Cortex of kidney (tissue), 1 donor: ENCODE measurements around the gene P4HA1.
"Not testable (repeated sequence)": the region's sequence is repeated elsewhere in the genome, so short reads cannot be mapped to it uniquely, and the experiment has no call there.

Experiments used
- DNase-seq: peaks from one replicate; lab custom pipeline; 2025; lab: John Stamatoyannopoulos, UW

P4HA1 gene

DNA sequence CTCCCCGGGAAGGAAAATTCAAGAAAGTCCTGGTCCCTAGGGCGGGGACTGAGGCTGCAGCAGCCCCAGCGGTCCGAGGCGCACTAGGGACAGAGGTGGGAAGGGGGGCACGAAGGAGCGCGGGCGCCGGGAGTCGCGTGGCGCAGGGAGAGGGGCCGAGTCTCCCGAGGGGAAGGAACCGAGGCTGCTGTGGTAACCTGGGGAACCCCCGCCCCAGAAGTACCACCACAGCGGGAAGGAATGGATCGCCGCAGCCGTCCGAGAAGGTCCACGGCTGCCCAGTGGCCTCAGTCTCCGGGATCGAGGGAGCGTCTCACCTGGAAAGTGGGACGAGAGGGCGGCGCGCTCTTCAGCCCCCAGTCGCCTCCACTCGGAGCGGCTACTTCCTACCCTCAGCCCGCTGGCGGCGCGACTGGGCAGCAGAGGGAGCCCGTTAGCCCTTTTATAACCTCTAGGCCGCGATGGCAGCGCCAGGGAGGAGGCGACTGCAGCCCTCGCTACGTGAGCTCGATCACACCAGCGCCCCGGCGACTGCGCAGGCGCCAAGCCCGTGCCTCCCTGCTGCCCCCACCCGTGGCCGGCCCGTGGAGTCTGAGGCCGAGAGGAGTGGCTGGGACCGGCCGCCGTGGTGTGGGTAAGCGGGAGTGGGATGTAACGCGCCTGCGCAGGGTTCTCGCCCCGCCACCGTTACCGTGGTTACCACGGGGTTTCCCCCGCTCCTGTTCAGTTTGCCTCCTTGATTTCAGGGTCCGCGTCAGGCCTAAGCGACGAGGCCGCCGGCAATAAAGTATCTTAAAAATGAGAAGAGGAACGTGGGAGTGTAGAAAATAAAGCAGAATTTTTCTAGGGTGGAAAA is at the start of gene P4HA1:
Gene P4HA1 (minus strand): TSS at position 418 of the 856 bp plus-strand sequence. CDS start 21,983 bp downstream, outside the sequence.
- peak; percentile 93 for DNase-seq

DNA sequence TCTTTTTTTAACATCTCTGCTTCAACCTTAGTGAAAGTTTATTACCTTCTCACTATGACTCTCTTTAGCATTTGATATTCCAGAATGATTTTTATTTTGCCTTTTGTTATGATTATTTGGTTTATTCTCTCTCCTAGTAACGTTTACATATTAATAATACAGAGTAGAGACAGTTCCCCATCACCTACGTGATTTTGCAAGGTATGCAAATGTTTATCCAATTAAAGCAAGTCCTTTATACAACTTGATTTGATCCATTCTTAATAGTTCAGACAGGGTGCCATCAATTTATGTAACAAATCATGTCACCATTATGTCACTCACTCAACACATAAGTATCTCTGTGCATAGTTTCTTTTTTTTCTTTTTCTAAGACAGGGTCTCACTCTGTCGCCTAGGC is 44.9 kb upstream of the P4HA1 start:
- DNase-seq, result no peak

DNA sequence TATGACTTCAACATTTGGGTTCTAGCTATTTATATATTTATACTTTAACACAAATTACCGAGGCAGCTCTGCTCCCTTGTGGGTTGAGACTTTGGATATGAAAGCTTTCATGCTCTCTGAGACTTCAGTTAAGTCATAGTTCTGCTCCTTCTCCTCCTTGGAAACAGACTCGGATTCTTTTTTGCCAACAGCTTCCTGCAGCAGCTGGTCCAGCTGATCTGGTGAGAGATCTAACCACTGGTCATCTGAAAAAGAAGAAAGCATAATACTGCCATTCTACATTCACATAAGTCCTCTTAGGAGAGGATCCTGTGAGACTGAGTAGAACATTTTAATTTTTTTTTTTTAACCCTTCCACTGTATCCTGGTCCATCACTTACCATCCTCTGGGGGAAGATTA is 42.6 kb upstream of the P4HA1 start:
- DNase-seq, result no peak

DNA sequence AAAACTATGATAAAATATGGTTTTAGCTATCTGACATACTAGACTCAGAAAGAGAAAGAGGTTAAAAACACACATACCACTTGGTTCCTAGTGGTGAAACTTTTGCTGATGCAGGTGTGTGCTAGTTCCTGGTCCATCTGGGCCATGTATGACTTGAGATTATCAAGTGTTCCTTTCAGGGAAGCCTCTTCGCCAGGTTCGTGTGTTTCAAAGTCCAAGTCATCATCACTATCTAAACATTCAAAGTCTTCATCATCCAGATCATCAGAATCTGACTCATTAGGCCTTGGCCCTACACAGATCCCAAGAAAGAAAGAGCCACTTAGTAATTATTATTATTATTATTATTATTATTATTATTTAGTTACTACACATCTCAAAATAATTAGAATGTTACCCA is 40.0 kb upstream of the P4HA1 start:
- no peak for DNase-seq

DNA sequence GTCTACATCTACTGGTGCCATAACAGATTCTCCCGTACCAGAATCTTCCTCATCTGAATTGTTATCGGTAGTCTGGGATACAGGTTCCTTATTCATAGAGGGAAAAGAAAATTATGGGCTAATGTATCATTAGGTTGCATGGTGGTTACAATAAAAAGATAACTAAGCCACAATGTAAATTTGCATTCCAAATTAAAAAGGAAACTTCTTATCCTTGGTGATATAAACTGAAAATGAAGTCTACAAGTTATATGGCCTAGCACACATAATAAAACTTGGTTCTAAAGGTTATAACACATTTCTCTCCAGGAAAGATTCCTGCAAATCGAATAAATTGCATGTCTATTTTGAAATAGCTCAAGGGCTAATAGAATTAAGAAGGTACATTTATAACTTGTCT is 38.1 kb upstream of the P4HA1 start:
- DNase-seq, result no peak

DNA sequence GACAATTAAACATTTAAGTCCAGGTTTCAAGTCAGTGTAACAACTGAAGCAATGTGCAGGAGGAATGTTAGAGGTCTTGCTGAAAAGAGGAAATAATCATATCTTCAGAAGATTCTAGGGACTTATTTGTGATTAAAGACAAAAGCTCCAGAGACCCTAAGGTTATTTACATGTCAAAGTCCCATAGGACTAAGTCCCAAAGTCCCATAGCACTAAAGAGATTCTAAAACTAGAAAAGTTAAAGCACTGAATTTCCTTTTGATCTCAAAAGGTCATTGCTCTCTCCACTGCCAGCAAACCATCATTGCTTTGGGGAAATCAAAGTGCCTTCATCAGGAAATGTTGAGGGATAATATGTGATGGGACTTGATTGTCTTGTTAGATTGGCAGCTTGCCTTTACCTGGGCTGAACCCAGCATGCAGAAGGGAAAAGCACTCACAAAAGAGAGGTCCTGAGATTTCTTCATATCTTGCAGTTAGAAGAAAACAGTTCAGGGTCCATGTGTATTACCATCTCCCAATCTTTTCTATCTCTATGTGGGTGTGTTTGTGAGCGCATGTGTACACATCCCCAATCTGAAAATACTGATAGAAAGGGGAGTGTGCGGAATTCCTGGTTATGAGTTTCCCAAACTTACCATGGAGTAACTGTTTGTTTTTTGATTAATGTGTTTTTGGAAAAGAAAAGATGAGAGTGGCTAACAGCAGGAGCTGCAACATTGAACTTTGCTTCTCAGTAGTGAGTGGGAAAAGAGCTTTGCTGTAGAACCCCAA is 35.4 kb upstream of the P4HA1 start:
- DNase-seq, result no peak

DNA sequence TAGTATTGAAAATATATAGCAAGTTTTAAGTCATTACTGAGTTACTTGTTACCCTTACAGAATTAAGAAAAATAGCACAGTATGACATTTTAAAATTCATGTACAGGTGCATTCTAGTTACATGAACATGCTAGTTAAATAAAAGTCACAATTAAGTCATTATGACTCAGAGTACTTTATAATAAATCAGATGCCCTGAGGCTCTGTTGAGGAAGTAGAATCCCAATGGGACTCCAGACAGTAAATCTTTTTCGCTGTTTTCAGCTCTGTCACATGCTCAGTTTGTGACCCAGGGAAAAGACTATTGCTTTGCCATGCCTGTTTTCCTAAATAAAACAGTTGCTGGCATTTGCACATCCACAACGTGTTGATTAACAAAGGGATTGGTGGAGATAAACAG is 34.6 kb upstream of the P4HA1 start:
- DNase-seq, result no peak

DNA sequence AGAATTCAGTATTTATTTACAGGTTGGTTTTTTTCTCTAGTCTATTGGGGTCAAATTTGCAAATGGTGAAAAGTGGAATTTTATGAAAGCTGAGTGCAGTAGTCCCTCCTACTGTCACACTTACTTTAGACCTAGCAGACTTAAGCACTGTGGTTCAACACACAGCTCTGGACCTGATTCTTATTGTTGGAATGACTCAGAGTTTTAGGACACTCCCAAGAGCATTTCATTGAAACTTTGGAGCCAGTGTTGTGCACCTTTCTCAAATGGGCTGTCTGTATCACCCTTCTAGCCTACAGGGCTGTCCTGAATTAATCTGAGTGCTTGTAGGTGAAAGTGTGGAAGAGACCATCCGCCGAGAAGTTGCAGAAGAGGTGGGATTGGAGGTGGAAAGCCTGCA is 29.7 kb upstream of the P4HA1 start:
- DNase-seq, result no peak

DNA sequence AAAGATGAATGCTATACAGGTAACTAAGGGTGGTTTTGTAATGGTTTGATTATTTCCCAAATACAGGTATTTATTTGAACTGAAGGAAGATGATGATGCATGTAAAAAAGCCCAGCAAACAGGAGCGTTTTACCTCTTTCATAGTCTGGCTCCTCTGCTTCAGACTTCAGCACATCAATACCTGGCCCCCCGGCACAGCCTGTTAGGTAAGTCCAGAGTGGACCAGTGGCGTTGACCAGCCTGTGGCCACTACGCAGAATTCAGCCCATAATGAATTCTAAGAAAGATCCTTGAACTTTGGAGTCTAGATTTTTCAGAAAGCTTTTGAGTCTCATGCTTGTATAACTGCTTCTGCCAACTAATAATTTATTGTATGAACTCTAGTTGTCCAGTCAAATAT is 23.3 kb upstream of the P4HA1 start:
- DNase-seq, result no peak

DNA sequence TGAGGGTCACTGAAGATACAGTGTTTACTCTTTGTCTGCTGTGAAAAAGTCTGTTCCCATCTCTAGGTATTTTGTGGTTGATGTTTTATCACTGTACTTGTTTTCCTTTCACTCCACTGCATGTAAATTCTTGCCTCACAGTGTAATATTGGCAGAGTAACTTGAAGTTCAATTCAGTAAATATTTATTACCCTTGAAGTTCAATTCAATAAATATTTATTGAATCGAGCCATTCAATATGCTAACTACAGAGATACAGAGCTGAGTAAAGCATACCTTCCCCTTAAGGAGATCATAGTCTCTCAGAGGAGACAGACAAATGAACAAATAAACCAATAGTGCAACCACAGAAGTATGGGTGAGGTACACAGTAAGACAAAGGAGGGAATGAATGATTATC is 22.8 kb upstream of the P4HA1 start:
- no peak for DNase-seq

DNA sequence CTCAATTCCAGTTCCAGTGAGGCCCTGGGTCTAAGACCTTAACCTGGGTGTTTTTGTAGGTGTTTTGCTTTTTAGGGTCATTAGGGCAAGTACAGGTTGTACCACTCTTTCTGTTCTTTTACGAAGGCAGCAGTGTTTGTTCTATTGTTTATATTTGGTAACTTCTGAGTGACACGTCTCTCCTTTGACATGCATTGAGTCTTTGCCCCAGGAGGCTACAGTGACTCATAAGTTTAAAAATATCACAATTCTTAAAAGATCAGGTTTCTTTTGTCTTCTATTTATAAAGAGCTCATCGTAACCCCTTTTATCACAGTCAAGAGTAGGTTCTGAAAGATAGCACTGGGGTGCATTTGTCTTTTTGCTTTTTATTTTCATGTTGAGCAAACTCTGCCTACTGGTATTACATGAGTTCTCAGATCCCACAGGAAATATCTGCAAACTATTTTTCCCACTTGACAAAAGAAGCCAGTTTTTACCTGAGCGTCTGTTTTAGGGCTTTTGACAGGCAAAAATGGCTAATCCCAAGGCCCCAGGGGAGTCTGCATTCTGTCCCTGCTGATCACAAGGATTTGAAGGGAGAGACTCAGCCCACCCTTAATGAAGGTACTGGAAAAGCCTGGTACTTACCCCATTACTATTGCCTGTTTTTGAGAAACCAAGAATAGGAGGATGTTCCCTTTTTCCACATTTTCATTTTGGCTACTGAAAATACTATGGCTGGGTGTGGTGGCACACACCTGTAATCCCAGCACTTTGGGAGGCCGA is 21.5 kb upstream of the P4HA1 start:
- no peak for DNase-seq

DNA sequence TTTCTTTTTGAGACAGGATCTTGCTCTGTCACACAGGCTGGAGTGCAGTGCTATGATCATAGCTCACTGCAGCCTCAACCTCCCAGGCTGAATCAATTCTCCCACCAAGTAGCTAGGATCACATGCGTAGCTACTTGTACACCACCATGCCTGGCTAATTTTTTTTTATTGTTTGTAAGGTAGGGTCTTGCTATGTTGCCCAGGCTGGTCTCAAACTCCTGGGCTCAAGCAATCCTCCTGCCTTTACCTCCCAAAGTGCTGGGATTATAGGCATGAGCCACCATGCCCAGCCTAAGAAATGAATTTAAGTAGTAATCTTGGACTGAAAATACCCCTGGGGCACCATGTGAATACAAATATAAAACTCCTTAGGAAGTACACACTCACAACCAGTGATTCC is 19.4 kb upstream of the P4HA1 start:
- DNase-seq, result no peak

DNA sequence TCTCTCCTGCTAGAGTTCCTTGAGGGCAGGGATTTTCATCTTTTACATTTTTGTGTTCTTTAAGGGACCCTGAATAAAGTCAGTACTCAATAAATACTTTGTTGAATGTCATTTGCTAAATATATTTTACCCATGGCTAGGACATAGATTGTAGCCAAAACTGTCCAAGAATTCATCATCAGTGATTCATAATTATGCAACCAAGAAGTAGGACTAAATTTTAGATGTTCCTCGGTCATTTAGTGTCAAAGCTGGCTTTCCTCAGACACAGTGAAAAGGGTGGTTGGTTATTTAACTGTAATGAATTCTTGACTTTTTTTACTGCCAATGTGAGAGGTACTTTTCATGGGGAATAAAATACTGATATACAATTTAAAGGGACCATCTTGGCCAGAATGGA is 16.9 kb upstream of the P4HA1 start:
- no peak for DNase-seq

DNA sequence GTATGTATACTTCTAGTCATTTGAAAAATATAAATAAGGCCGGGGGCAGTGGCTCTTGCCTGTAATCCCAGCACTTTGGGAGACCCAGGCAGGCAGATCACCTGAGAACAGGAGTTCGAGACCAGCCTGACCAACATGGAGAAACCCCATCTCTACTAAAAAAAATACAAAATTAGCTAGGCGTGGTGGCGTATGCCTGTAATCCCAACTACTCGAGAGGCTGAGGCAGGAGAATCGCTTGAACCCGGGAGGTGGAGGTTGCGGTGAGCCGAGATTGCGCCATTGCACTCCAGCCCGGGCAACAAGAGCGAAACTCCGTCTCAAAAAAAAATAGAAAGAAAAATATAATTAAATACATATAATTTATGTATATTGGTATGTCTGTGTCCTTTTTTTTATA is 15.4 kb upstream of the P4HA1 start:
- not testable (repeated sequence) for DNase-seq

DNA sequence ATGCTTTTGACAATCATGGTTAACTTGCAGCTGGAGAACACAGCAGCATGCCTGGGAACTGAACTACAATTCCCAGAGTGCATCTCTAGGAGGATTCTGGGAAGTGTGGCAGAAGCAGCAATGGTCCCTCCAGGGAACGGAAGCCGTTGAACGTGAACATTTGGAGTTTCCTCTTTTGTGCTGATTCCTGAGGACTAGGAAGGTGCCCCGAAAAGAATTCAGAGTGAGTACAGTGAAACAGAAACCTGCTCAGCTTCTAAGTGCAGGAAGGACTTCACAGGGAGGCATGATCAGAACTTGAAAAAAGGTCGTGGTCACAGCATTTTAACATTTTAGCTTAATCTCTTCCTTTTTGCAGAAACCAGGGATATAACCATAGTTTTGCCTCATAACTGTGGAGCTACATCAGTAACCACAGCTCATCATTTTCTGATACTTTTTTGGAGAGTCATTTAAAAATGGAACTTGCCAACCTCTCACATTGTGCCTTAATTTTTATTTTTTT is 13.7 kb upstream of the P4HA1 start, which contains the start of gene NUDT13:
Gene NUDT13 (plus strand): TSS at position 111 of the 505 bp plus-strand sequence. CDS start 3,911 bp downstream, outside the sequence.
- DNase-seq, result no peak

DNA sequence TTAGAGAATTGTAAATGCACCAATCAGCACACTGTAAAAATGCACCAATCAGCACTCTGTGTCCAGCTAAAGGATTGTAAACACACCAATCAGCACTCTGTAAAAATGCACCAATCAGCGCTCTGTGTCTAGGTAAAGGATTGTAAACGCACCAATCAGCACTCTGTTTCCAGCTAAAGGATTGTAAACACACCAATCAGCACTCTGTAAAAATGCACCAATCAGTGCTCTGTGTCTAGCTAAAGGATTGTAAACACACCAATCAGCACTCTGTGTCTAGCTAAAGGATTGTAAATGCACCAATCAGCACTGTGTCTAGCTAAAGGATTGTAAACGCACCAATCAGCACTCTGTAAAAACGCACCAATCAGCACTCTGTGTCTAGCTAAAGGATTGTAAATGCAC is 12.6 kb upstream of the P4HA1 start:
- DNase-seq, result not testable (repeated sequence)

DNA sequence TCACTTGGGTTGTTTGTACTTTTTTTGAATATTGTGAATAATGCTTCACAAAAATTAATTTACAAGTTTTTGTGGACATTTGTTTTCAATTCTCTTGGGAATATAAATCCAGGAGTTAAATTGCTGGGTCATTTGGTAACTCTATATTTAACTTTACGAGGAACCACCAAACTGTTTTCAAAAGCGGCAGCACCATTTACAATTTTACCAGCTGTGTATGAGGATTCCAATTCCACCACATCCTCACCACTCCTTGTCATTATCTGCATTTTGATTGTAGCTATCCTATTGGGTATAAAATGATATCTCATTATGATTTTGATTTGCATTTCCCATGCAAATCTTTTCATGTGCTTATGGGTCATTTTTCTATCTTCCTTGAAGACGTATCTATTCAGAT is 9.6 kb upstream of the P4HA1 start:
- DNase-seq, result no peak

DNA sequence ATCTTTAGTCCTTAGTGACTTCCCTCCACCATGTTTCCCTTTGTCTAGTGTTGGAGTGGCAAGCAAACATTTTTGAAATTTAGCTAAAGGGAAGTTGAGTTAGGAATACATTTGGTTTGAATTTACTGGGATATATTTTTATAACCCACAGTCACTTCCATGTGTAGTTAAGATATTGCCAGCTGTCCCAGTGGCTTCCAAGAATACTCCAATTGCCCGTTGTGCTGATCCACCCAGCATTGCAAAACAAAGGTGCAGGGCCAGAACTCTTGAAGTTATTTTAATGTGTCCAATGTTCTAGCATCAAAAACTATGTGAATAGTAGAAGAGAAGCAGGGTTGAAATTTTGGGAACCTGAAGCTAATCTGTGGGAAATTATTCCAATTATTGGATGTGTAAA is 2.5 kb upstream of the P4HA1 start:
- DNase-seq, result no peak

DNA sequence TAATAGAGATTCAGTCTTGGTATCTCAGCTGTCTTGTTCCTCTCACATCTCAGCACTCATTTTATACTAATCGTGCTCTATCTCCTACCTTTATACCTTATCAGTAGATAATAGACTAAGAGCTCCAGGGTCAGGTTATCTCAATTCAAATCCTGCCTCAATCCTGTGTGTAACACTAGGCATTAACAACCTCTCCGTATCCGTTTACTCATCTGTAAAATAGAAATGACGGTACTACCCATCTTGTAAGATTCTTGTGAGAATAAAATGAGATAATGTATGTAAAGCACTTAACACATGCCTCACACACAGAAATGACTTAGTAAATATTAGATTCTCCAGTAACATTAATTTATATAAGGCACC is 622 bp upstream of the P4HA1 start:
- DNase-seq, result no peak

DNA sequence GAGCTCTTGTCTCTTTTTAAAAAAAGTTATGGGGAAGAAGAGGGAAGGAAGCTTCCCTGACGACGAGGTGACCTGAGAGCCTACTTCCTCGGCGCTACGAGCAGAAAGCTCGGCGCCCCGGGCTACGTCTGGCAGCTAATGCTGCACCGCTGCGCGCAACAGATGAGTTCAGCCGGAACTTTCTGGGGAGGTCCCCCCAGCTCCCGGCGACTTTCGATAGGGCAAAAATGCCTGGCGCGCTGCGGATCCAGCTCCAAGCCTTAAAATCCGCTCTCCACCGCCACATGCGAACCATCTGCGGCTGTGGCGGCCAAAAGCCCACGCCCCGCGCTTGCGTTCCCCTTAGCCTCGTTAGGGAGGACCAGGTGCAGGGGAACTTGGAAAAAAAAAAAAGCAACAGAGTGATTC is 621 bp downstream of the P4HA1 start:
- no peak for DNase-seq

DNA sequence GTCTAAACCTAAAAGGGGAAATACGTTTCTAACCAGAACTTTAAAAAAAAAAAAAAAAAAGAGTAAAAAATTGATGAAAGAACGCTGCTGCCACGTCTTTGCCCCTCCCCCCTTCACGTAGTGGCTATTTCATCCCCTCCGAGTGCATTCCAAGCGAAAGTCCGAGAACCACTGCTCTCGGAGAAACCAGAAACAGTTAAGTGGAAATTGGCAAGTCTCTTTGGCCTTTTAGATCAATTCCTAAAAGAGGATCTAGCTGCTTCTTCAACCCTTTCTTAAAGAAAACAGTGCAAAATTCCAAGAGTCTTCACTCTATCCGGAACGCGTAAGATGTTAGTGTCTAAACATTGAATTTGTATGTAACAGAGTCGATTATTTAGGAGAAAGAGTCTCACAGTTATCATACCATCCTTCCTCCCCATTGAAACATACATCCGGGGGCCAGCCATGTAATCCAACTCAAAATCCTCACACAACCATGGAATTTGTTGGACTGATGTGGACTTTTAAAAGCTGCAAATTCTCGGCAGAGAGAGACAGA is 1.1 kb downstream of the P4HA1 start:
- no peak for DNase-seq

DNA sequence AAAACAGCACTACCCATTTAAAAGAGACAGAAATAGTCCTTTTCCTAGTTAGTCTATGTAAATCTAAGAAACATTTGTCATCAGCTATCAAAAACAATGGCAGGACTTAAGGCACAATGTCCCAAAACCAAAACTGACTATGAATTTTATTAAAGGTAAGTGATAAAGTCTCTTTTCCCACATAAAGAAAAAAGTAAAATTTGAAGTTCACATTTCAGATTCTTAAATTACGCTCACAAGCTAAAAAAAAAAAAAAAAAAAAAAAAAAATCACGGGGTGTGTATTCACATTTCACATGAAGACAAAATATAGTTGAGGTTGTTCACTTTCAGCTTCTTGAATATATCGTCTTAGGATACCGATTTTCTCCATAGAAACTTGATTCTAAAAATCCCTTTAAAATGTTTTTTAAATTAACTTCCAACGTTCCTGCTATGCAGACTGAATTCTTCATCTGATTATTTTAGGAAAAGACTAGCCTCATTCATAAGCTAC is 1.6 kb downstream of the P4HA1 start:
- DNase-seq, result no peak
